GM12878 (cell line): ENCODE measurements around the gene GUCY1A2. TPM values are rescaled to one million over a fixed set of nuclear protein-coding genes. Genes with fewer than 3 reads are reported as not detected.

ENCODE experiments used
- ATAC-seq: fragments of 200-7000 bp; cut with Tn5 transposase; 3 replicates; pipeline ENCODE4 v1.9.1; 2020; ENCODE audit warnings: mild to moderate bottlenecking, moderate library complexity
- BruUV-seq: library from RNA; stranded (reverse); fragments of 400-500 nt; replicated peaks from 2 replicates; lab custom pipeline; 2021; lab: Mats Ljungman, UMichigan
- CTCF ChIA-PET: fragments of 300-600 bp; sonication (Branson Sonifier 250); formaldehyde crosslinking; extraction: SDS; loops from one replicate; lab custom pipeline; 2021; ENCODE audit warnings: inconsistent platforms; lab: Yijun Ruan, JAX
- POLR2A ChIA-PET: fragments of 350-600 bp; formaldehyde crosslinking; extraction: SDS; loops from one replicate; lab custom pipeline; 2021; ENCODE audit warnings: inconsistent platforms; lab: Charles Lee
- RAD21 ChIA-PET: fragments of 300-600 bp; sonication (Branson Sonifier 250); formaldehyde crosslinking; loops from one replicate; lab custom pipeline; 2023; ENCODE audit warnings: antibody characterized with exemption; ENCODE audit not compliant: unreplicated experiment; lab: Charles Lee
- SMC1A ChIA-PET: fragments of 300-600 bp; sonication (Branson Sonifier 250); formaldehyde crosslinking; loops from one replicate; lab custom pipeline; 2023; ENCODE audit not compliant: unreplicated experiment, uncharacterized antibody; lab: Charles Lee
- DNase-seq: peaks from one replicate; pipeline ENCODE4 v3.0.0-alpha.2; 2011; ENCODE audit warnings: low read depth, low spot score
- FAIRE-seq: peaks from 3 replicates; lab custom pipeline; 2011; peaks lifted over from hg19 to GRCh38; lab: Jason Lieb, UNC
- H2AFZ ChIP-seq: 2 replicates; pipeline ENCODE4 v1.6.0; 2011; ENCODE audit warnings: low read depth, low read length, control low read depth; ENCODE audit not compliant: control insufficient read depth
- H3K27ac ChIP-seq: 2 replicates; pipeline ENCODE4 v1.5.1; 2011; ENCODE audit warnings: control low read depth; ENCODE audit not compliant: control insufficient read depth, insufficient read depth
- H3K27me3 ChIP-seq, 2 experiments: replicated peaks in 1 of 2; 2 replicates each; pipeline versions ENCODE4 v1.6.0 to v1.6.1; 2011; ENCODE audit warnings: low read length in 1 of 2; ENCODE audit not compliant: control insufficient read depth in 2 of 2, insufficient read depth in 2 of 2
- H3K36me3 ChIP-seq, 2 experiments: 2 replicates each; pipeline ENCODE4 v1.5.1; 2011; ENCODE audit warnings: low read length in 1 of 2; ENCODE audit not compliant: control insufficient read depth in 2 of 2, insufficient read depth in 2 of 2
- H3K4me1 ChIP-seq: 2 replicates; pipeline ENCODE4 v1.6.1; 2011; ENCODE audit warnings: mild to moderate bottlenecking, low read length, moderate library complexity, mixed read lengths; ENCODE audit not compliant: control insufficient read depth, insufficient read depth
- H3K4me2 ChIP-seq: 2 replicates; pipeline ENCODE4 v1.6.0; 2011; ENCODE audit warnings: control low read depth; ENCODE audit not compliant: control insufficient read depth, insufficient read depth
- H3K4me3 ChIP-seq: fragments of 200-600 bp; sonication (generic); 2 replicates; pipeline ENCODE4 v1.5.1; 2016
- H3K79me2 ChIP-seq: 2 replicates; pipeline ENCODE4 v1.6.0; 2011; ENCODE audit warnings: low read length; ENCODE audit not compliant: control insufficient read depth, insufficient read depth
- H3K9ac ChIP-seq: 2 replicates; pipeline ENCODE4 v1.8.0; 2011; ENCODE audit warnings: low read length, control low read depth, mixed read lengths; ENCODE audit not compliant: control insufficient read depth, insufficient read depth
- H3K9me3 ChIP-seq: replicated peaks from 3 replicates; pipeline ENCODE4 v1.5.1; 2011; ENCODE audit warnings: mild to moderate bottlenecking, low read length; ENCODE audit not compliant: control insufficient read depth, insufficient read depth
- H4K20me1 ChIP-seq: 2 replicates; pipeline ENCODE4 v1.6.0; 2011; ENCODE audit not compliant: control insufficient read depth, insufficient read depth
- ASH2L ChIP-seq: fragments of 300-600, 200-600 bp; sonication (generic); IDR thresholded peaks from 2 replicates; pipeline ENCODE4 v1.6.1; 2017; ENCODE audit warnings: low read depth, mild to moderate bottlenecking, borderline replicate concordance
- BCL11A ChIP-seq: IDR thresholded peaks from 2 replicates; pipeline ENCODE4 v1.6.1; 2011; ENCODE audit warnings: low read depth, low read length
- HCFC1 ChIP-seq: fragments of 150-350 bp; IDR thresholded peaks from 2 replicates; pipeline ENCODE4 v1.6.1; 2014; ENCODE audit warnings: low read length
- IRF4 ChIP-seq: IDR thresholded peaks from 2 replicates; pipeline ENCODE4 v1.6.1; 2011; ENCODE audit warnings: low read depth, low read length
- JUNB ChIP-seq: IDR thresholded peaks from 2 replicates; pipeline ENCODE4 v1.6.1; 2016; ENCODE audit warnings: antibody characterized with exemption, mild to moderate bottlenecking
- KDM1A ChIP-seq: fragments of 200-600 bp; sonication (generic); IDR thresholded peaks from 2 replicates; pipeline ENCODE4 v1.6.1; 2016; ENCODE audit warnings: borderline replicate concordance
- POLR2A ChIP-seq: IDR thresholded peaks from 2 replicates; pipeline ENCODE4 v1.6.1; 2011; ENCODE audit warnings: low read depth, mild to moderate bottlenecking, low read length
- REST ChIP-seq: IDR thresholded peaks from 2 replicates; pipeline ENCODE4 v1.6.1; 2012; ENCODE audit warnings: mild to moderate bottlenecking, low read depth, low read length
- SPI1 ChIP-seq: IDR thresholded peaks from 2 replicates; pipeline ENCODE4 v1.6.1; 2011; ENCODE audit warnings: low read depth, mild to moderate bottlenecking, low read length, moderate library complexity, borderline replicate concordance; ENCODE audit not compliant: insufficient read depth
- TBL1XR1 ChIP-seq: IDR thresholded peaks from 2 replicates; pipeline ENCODE4 v1.6.1; 2012; ENCODE audit warnings: low read depth, low read length, improper control_type of control experiment
- YY1 ChIP-seq: IDR thresholded peaks from 2 replicates; pipeline ENCODE4 v1.6.1; 2011; ENCODE audit warnings: low read depth, mild to moderate bottlenecking, low read length
- ZBTB40 ChIP-seq: fragments of 450-650 bp; IDR thresholded peaks from 2 replicates; pipeline ENCODE4 v1.6.1; 2016; ENCODE audit warnings: mild to moderate bottlenecking, moderate library complexity, borderline replicate concordance
- in situ Hi-C: fragments of 300-500 bp; cut with MboI; formaldehyde crosslinking; loops from 9 replicates; pipeline ENCODE4 v1.14.3; 2018; ENCODE audit warnings: mixed read lengths
- intact Hi-C: fragments of 100-400 bp; cut with micrococcal nuclease; formaldehyde crosslinking; loops from one replicate; pipeline ENCODE4 v1.14.2; 2022; ENCODE audit not compliant: unreplicated experiment
- polyA plus RNA-seq, 11 experiments: library from polyadenylated mRNA; depleted of rRNA in 4 of 11; unstranded in 6 of 11; stranded (reverse) in 5 of 11; fragments of >200 nt; fragmentation: Nextera tagmentation in 4 of 11; fragmentation: Illumina TruSeq in 1 of 11; extraction: Ambion mirVana in 4 of 11; extraction: Trizol in 1 of 11; gene quantifications; 1 replicate in 1 of 11; 2 replicates in 10 of 11; pipeline versions ENCODE4 v1.2.1 to v1.2.3, GENCODE V29; 2011 to 2016; ENCODE audit warnings: inconsistent platforms in 2 of 11, missing spikeins in 2 of 11, low read depth in 1 of 11
- total RNA-seq, 4 experiments: library from RNA; depleted of rRNA in 3 of 4; stranded (reverse); fragments of >200 nt in 3 of 4; fragmentation: Illumina TruSeq in 1 of 4; extraction: Trizol in 1 of 4; gene quantifications; 2 replicates each; pipeline versions ENCODE4 v1.2.1 to v1.2.3, GENCODE V29; 2013 to 2021

The GUCY1A2 gene
- total and polyA plus RNA-seq, 10 of the 15 experiments (the other 5 are each of a cell fraction or from before 2014, with no cell fraction given) = under 0.01 to 0.03 (median under 0.01) TPM; not detected in 4

GRCh38 chr11:106708348-106708747, 309.9 kb downstream of the GUCY1A2 start (continued):
- TF ChIP-seq ZBTB40 (no peak), TBL1XR1 (no peak), YY1 (no peak)

GRCh38 chr11:106706355-106706754, 311.9 kb downstream of the GUCY1A2 start:
- Histone ChIP-seq H3K9me3 (no peaks in the 10 kb centered on the region), H3K27ac (no peak overlapping the region), H3K27me3 (no peaks in the 10 kb centered on the region), H2AFZ (no peak overlapping the region), H4K20me1 (no peaks in the 10 kb centered on the region), H3K4me1 (no peaks in the 10 kb centered on the region), H3K4me2 (no peak overlapping the region), H3K9ac (no peak overlapping the region), H3K36me3 (no peaks in the 10 kb centered on the region), H3K4me3 (no peak overlapping the region), H3K79me2 (no peaks in the 10 kb centered on the region)
- ChIA-PET RAD21 (no interaction called here), CTCF (no interaction called here), SMC1A (interaction anchor here (1.3 kb wide), 1 partner anchor 14 kb away, joined by 4 read pairs; no protein-coding TSS in a partner anchor), POLR2A (no interaction called here)
- TF ChIP-seq HCFC1 = no peak
- no peak for TF ChIP-seq REST
- no peak for TF ChIP-seq IRF4
- no peak for TF ChIP-seq JUNB
- TF ChIP-seq KDM1A = no peak
- no peak for TF ChIP-seq ASH2L
- no peak for TF ChIP-seq SPI1
- no peak for TF ChIP-seq BCL11A
- no peak for TF ChIP-seq ZBTB40
- no peak for TF ChIP-seq POLR2A
- DNase-seq (no peak), FAIRE-seq (no peak), ATAC-seq (no peak)
- no TSS peak for BruUV-seq
- in situ Hi-C loops (no loop called here), intact Hi-C loops (no loop called here)
